SKM-1 (cell line): ENCODE data around the gene SLC22A7.
"Not testable (repeated sequence)": the region's sequence is repeated elsewhere in the genome, so short reads cannot be mapped to it uniquely, and the experiment has no call there.

Experiments
- DNase-seq: peaks from one replicate; lab custom pipeline; 2025; ENCODE audit not compliant: unreplicated experiment; lab: John Stamatoyannopoulos, UW

Gene SLC22A7

GRCh38 chr6:43299338-43300293 is 1.6 kb downstream of the SLC22A7 start:
- DNase-seq, result no peak

DNA sequence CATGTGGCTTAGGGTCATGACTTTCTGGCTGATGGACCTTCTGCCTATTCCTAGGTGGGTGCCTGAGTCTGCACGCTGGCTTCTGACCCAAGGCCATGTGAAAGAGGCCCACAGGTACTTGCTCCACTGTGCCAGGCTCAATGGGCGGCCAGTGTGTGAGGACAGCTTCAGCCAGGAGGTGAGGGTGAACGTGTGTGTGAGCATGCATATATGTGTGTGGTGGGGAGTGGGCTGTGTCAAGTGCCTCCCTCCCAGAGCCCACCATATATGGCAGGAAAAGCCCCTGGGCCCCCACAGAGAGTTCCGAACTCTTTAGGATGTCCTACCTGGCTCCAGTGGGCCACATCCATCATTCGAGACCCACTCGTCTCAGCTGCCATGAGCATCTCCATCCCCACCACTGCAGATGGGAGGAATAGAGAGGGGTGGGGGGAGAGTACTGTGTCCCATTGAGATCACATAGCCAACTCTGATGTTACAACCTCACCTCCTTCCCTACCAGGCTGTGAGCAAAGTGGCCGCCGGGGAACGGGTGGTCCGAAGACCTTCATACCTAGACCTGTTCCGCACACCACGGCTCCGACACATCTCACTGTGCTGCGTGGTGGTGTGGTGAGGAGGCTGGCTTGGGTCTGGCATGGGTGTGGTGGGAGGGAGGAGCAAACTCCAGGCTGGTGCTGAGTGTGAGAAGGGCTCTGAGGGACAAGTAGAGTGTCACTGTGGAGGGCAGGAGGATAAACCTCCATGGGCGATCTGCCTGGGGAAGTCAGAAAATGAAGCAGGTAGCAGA is 3.2 kb downstream of the SLC22A7 start:
- DNase-seq, result no peak

GRCh38 chr6:43302126-43302525 is 4.1 kb downstream of the SLC22A7 start:
- no peak for DNase-seq

- not testable (repeated sequence) for DNase-seq
These were observed 4.9 kb downstream of the SLC22A7 start for GRCh38 chr6:43303006-43303405.

GRCh38 chr6:43303751-43304331 is 5.8 kb downstream of the SLC22A7 start:
- DNase-seq, result no peak

- DNase-seq, result no peak
These were observed 6.3 kb downstream of the SLC22A7 start for GRCh38 chr6:43304361-43304760.

- DNase-seq, result no peak
These were observed 6.8 kb downstream of the SLC22A7 start for GRCh38 chr6:43304882-43305281.

- DNase-seq, result no peak
These were observed 8.0 kb downstream of the SLC22A7 start for GRCh38 chr6:43306086-43306485.

- no peak for DNase-seq
These were observed 9.5 kb downstream of the SLC22A7 start for GRCh38 chr6:43307451-43308100.

- no peak for DNase-seq
These were observed 10.3 kb downstream of the SLC22A7 start, which contains the start of gene CRIP3 for GRCh38 chr6:43308101-43308989. Gene CRIP3, minus strand, starts transcription at chr6:43308826. Its CDS starts 34 bp downstream, at chr6:43308792.

- DNase-seq, result no peak
These were observed 11.0 kb downstream of the SLC22A7 start for GRCh38 chr6:43308990-43309477.

DNA sequence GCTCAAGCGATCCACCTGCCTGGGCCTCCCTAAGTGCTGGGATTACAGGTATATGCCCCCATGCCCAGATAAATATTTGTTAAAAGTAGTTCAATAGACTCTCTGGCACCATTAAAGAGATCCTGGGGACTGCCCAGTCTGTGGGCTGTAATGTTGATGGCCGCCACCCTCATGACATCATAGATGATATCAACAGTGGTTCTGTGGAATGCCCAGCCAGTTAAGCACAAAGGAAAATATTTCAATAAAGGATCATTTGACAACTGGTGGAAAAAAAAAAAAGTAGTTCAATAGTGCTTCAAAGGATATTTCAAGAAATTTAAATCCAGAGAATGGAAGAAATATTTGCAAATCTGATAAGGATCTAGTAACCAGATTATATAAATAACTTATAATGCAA is 12.1 kb downstream of the SLC22A7 start:
- DNase-seq, result no peak

GRCh38 chr6:43310624-43311023 is 12.6 kb downstream of the SLC22A7 start:
- DNase-seq, result peak; percentile 75

DNA sequence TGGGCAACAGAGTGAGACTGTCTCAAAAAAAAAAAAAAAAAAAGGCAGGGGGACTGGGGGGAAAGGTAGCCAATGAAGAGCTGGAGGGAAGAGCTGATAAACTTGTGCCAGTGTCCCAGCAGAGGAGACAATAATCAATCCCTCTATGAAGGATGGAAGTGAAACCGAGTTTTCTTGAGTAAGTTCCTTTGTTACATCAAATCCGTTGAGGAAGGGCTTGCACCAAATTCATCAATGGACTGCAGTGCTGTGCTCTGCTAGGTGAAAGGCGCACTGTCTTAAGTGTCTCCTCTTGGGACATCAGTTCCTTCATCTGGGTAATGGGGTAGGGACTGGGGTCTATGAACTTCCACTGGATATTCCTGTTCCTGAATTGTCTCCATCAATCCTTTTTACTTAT is 13.6 kb downstream of the SLC22A7 start:
- DNase-seq, result peak; percentile 53

- DNase-seq, result no peak
These were observed 15.8 kb downstream of the SLC22A7 start for GRCh38 chr6:43313813-43314212.

DNA sequence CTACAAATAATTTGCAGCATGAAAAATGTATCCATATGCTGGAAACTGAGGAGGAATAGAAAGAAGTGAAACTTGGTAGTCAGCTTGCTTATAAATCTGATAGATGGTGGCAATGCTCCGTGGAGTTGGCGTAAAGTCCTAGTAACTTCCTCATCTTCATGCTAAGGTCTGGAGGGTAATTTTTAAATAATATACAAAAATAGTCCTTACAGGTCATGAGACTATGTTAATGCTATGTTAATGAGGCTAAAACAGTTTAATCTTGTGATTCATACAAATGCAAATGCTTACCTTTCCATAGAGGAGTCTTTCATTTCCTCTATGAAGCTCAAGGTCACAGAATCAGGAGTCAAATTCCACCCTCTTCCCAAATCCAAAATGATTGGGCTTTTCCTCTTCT is 20.0 kb downstream of the SLC22A7 start:
- no peak for DNase-seq

GRCh38 chr6:43325876-43326275 is 27.8 kb downstream of the SLC22A7 start:
- DNase-seq, result no peak

- no peak for DNase-seq
These were observed 30.5 kb downstream of the SLC22A7 start for GRCh38 chr6:43328528-43328927.

- DNase-seq, result no peak
These were observed 33.4 kb downstream of the SLC22A7 start for GRCh38 chr6:43331470-43331869.

DNA sequence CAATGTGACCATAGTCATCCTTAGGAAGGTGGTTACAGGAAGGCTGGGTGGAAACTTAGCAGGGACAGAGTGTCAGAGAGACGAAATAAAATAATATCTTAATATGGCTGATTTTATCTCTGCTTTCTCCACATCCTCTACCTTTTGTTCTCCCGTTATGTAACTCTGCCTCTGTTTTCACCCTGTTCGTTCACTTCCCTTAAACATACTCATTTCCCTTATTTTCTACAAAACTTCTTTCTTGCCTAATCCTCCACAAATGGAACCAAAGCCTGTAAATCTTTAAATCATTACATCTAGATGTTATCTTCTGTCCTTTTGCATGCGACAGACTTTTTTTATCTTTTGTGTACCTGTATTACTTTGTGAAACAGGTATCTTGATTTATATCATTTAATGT is 33.8 kb downstream of the SLC22A7 start:
- peak; percentile 77 for DNase-seq
